SU-DHL-6 (cell line): ENCODE measurements around the gene GABRE.

Source experiments
- H2AFZ ChIP-seq: fragments of 200-600 bp; sonication (generic); 2 replicates; pipeline ENCODE4 v1.6.1; 2014; ENCODE audit warnings: low read depth, mild to moderate bottlenecking, moderate library complexity, mixed read lengths, antibody characterized with exemption, low read length; ENCODE audit not compliant: severe bottlenecking
- H3F3A ChIP-seq: fragments of 200-600 bp; shearing (Covaris generic); 2 replicates; pipeline ENCODE4 v1.6.0; 2016; ENCODE audit warnings: antibody characterized with exemption, mild to moderate bottlenecking; ENCODE audit not compliant: insufficient read depth
- H3K27ac ChIP-seq: fragments of 200-600 bp; sonication (generic); 2 replicates; pipeline ENCODE4 v1.5.1; 2016; ENCODE audit warnings: low read depth, mild to moderate bottlenecking, low read length, moderate library complexity, mixed read lengths
- H3K27me3 ChIP-seq: fragments of 200-600 bp; sonication (generic), shearing (Covaris generic); 2 replicates; pipeline ENCODE4 v1.6.0; 2014; ENCODE audit warnings: mild to moderate bottlenecking, low read length
- H3K36me3 ChIP-seq: fragments of 200-600 bp; sonication (generic); 2 replicates; pipeline ENCODE4 v1.6.1; 2014; ENCODE audit warnings: mild to moderate bottlenecking, low read length, mixed read lengths
- H3K4me2 ChIP-seq: fragments of 300-600, 200-600 bp; shearing (Covaris generic), sonication (generic); 2 replicates; pipeline ENCODE4 v1.6.0; 2014; ENCODE audit warnings: low read length, low read depth, mild to moderate bottlenecking; ENCODE audit not compliant: poor library complexity, severe bottlenecking
- H3K4me3 ChIP-seq: fragments of 200-600 bp; sonication (generic); 2 replicates; pipeline ENCODE4 v1.5.1; 2014; ENCODE audit warnings: antibody characterized with exemption, low read length, mild to moderate bottlenecking, mixed read lengths; ENCODE audit not compliant: insufficient read depth, poor library complexity, severe bottlenecking
- H3K79me2 ChIP-seq: fragments of 200-600 bp; sonication (generic); 2 replicates; pipeline ENCODE4 v1.6.1; 2014; ENCODE audit warnings: mild to moderate bottlenecking, low read length, moderate library complexity; ENCODE audit not compliant: insufficient read depth
- H3K9ac ChIP-seq: fragments of 200-600 bp; sonication (generic); 2 replicates; pipeline ENCODE4 v1.7.0; 2014; ENCODE audit warnings: mild to moderate bottlenecking, low read length
- H3K9me2 ChIP-seq: fragments of 200-600 bp; sonication (generic); replicated peaks from 2 replicates; pipeline ENCODE4 v1.6.1; 2014; ENCODE audit warnings: low read length; ENCODE audit not compliant: insufficient read depth
- H3K9me3 ChIP-seq: fragments of 200-600 bp; sonication (generic); 2 replicates; pipeline ENCODE4 v1.6.1; 2014; ENCODE audit warnings: low read length, mixed read lengths; ENCODE audit not compliant: insufficient read depth
- H4K20me1 ChIP-seq: fragments of 200-600 bp; sonication (generic); 2 replicates; pipeline ENCODE4 v1.6.1; 2014; ENCODE audit warnings: low read depth, mild to moderate bottlenecking, antibody characterized with exemption, low read length, moderate library complexity, mixed read lengths
- EZH2phosphoT487 ChIP-seq: fragments of 200-600 bp; sonication (generic), shearing (Covaris generic); conservative IDR thresholded peaks from 2 replicates; pipeline ENCODE4 v1.6.1; 2018; ENCODE audit warnings: mild to moderate bottlenecking, antibody characterized with exemption, low read length, moderate library complexity, mixed read lengths
- TF ChIP-seq, protein P1 (sequence below): fragments of 200-600 bp; sonication (generic); IDR thresholded peaks from one replicate; pipeline ENCODE4 v1.5.1; 2017; ENCODE audit warnings: antibody characterized with exemption, mild to moderate bottlenecking, low read length, moderate library complexity; ENCODE audit not compliant: insufficient read depth, poor library complexity, severe bottlenecking

Gene GABRE

GRCh38 chrX:151912780-151913179, 61.7 kb downstream of the GABRE start, which contains the start of gene MAGEA4:
TSS of gene MAGEA4 (plus strand) at chrX:151912889. CDS start at chrX:151923665, 10,776 bp downstream.
- Histone ChIP-seq H3K27me3 (no peaks in the 10 kb centered on the region), H3K9me3 (no peaks in the 10 kb centered on the region), H3K4me3 (no peak within 1 kb of the TSS), H3F3A (no peaks in the 10 kb centered on the region), H3K36me3 (no peaks in the 10 kb centered on the region), H3K9ac (no peak within 1 kb of the TSS), H4K20me1 (no peaks in the 10 kb centered on the region), H3K79me2 (no peaks in the 10 kb centered on the region), H2AFZ (no peak within 1 kb of the TSS), H3K4me2 (no peak within 1 kb of the TSS), H3K27ac (no peak within 1 kb of the TSS), H3K9me2 (no peaks in the 10 kb centered on the region)
- TF ChIP-seq, protein P1, sequence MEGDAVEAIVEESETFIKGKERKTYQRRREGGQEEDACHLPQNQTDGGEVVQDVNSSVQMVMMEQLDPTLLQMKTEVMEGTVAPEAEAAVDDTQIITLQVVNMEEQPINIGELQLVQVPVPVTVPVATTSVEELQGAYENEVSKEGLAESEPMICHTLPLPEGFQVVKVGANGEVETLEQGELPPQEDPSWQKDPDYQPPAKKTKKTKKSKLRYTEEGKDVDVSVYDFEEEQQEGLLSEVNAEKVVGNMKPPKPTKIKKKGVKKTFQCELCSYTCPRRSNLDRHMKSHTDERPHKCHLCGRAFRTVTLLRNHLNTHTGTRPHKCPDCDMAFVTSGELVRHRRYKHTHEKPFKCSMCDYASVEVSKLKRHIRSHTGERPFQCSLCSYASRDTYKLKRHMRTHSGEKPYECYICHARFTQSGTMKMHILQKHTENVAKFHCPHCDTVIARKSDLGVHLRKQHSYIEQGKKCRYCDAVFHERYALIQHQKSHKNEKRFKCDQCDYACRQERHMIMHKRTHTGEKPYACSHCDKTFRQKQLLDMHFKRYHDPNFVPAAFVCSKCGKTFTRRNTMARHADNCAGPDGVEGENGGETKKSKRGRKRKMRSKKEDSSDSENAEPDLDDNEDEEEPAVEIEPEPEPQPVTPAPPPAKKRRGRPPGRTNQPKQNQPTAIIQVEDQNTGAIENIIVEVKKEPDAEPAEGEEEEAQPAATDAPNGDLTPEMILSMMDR = no peak
- TF ChIP-seq EZH2phosphoT487 = no peak

- Histone ChIP-seq H3K27me3 (no peaks in the 10 kb centered on the region), H3K9me3 (no peaks in the 10 kb centered on the region), H4K20me1 (no peaks in the 10 kb centered on the region), H2AFZ (no peak overlapping the region), H3K9ac (no peak overlapping the region), H3K79me2 (no peaks in the 10 kb centered on the region), H3F3A (no peaks in the 10 kb centered on the region), H3K4me2 (no peak overlapping the region), H3K36me3 (no peaks in the 10 kb centered on the region), H3K27ac (no peak overlapping the region), H3K9me2 (no peaks in the 10 kb centered on the region), H3K4me3 (no peak overlapping the region)
- no peak for TF ChIP-seq EZH2phosphoT487
- TF ChIP-seq, protein P1 = no peak
These were observed 62.3 kb downstream of the GABRE start for GRCh38 chrX:151912221-151912620.

DNA sequence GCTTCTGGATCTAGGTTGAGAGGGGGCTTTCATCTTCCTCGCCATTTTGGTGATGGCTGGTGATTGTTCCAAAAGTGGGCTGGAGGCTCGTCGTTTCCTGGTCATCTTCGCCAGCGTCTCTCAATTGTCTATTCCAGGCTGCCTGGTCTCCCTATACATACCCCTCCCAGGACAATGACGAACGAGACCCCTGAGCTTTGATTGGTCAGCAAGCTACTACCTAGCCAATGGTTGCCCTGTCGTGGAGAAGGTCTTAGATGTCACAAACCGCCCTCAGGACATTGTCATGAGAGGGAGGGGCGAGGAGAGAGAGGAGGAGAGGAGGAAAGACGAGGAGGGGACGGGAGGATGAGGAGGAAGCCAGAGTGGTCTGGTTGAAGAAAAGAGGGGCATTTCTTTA, 69.5 kb downstream of the GABRE start:
- TF ChIP-seq EZH2phosphoT487 = no peak
- TF ChIP-seq, protein P1 = no peak
- no peak overlapping the region for H3K4me2 ChIP-seq
- H2AFZ ChIP-seq = no peak overlapping the region
- no peaks in the 10 kb centered on the region for H3K36me3 ChIP-seq
- H3K9ac ChIP-seq = no peak overlapping the region
- H3K27me3 ChIP-seq = no peaks in the 10 kb centered on the region
- no peaks in the 10 kb centered on the region for H3K79me2 ChIP-seq
- no peak overlapping the region for H3K4me3 ChIP-seq
- H3K9me2 ChIP-seq = no peaks in the 10 kb centered on the region
- H3K9me3 ChIP-seq = no peaks in the 10 kb centered on the region
- H3K27ac ChIP-seq = no peak overlapping the region
- H3F3A ChIP-seq = no peaks in the 10 kb centered on the region
- no peaks in the 10 kb centered on the region for H4K20me1 ChIP-seq
